Effector memory CD4-positive, alpha-beta T cell (primary cell): Measurements from ENCODE around the gene SLC4A4.

Experiments used
- DNase-seq, 3 donors: peaks; one replicate each; pipeline ENCODE4 v3.0.0-alpha.2; 2020
- H3K27ac ChIP-seq: 2 replicates; pipeline ENCODE4 v1.7.0; 2013; ENCODE audit warnings: mild to moderate bottlenecking, low read length, moderate library complexity; ENCODE audit not compliant: insufficient read depth, poor library complexity, severe bottlenecking
- H3K27me3 ChIP-seq: replicated peaks from 2 replicates; pipeline ENCODE4 v1.7.0; 2013; ENCODE audit warnings: mild to moderate bottlenecking, low read length; ENCODE audit not compliant: insufficient read depth, control insufficient read depth, poor library complexity, severe bottlenecking
- H3K36me3 ChIP-seq: 2 replicates; pipeline ENCODE4 v1.7.0; 2013; ENCODE audit warnings: mild to moderate bottlenecking, low read length, moderate library complexity; ENCODE audit not compliant: control insufficient read depth, insufficient read depth
- H3K4me1 ChIP-seq: 2 replicates; pipeline ENCODE4 v1.7.0; 2013; ENCODE audit warnings: low read length, mild to moderate bottlenecking; ENCODE audit not compliant: control insufficient read depth, insufficient read depth, poor library complexity, severe bottlenecking
- H3K4me3 ChIP-seq: 2 replicates; pipeline ENCODE4 v1.7.0; 2013; ENCODE audit warnings: low read length, low read depth, mild to moderate bottlenecking; ENCODE audit not compliant: insufficient read depth, poor library complexity, severe bottlenecking
- H3K9me3 ChIP-seq: 2 replicates; pipeline ENCODE4 v1.7.0; 2013; ENCODE audit warnings: mild to moderate bottlenecking, low read length, moderate library complexity; ENCODE audit not compliant: control insufficient read depth

SLC4A4 gene

GRCh38 chr4:71303850-71304249, 35.0 kb upstream of the SLC4A4 start:
- H3K27ac ChIP-seq, result no peak overlapping the region

GRCh38 chr4:71304289-71304850, 34.5 kb upstream of the SLC4A4 start:
- H3K27me3 ChIP-seq, result peaks cover 2% of the 10 kb centered on the region
- no peak overlapping the region for H3K4me3 ChIP-seq
- H3K4me1 ChIP-seq, result no peaks in the 10 kb centered on the region
- no peak for DNase-seq
- H3K27ac ChIP-seq, result no peak overlapping the region
- H3K9me3 ChIP-seq, result no peaks in the 10 kb centered on the region
- H3K36me3 ChIP-seq, result no peaks in the 10 kb centered on the region

More at GRCh38 chr4:71303850-71304249, 35.0 kb upstream of the SLC4A4 start:
- no peaks in the 10 kb centered on the region for H3K36me3 ChIP-seq
- no peak for DNase-seq
- no peaks in the 10 kb centered on the region for H3K9me3 ChIP-seq
- H3K27me3 ChIP-seq, result peaks cover 2% of the 10 kb centered on the region
- no peak overlapping the region for H3K4me3 ChIP-seq
- H3K4me1 ChIP-seq, result no peaks in the 10 kb centered on the region

GRCh38 chr4:71307729-71308128, 31.1 kb upstream of the SLC4A4 start:
- H3K27me3 ChIP-seq, result peaks cover 2% of the 10 kb centered on the region
- DNase-seq, result no peak
- no peak overlapping the region for H3K4me3 ChIP-seq
- H3K9me3 ChIP-seq, result no peaks in the 10 kb centered on the region
- H3K4me1 ChIP-seq, result no peaks in the 10 kb centered on the region
- H3K36me3 ChIP-seq, result no peaks in the 10 kb centered on the region
- no peak overlapping the region for H3K27ac ChIP-seq

GRCh38 chr4:71322425-71322824, 16.4 kb upstream of the SLC4A4 start:
- Histone ChIP-seq H3K9me3 (no peaks in the 10 kb centered on the region), H3K27ac (no peak overlapping the region), H3K36me3 (no peaks in the 10 kb centered on the region), H3K4me3 (no peak overlapping the region), H3K4me1 (no peaks in the 10 kb centered on the region), H3K27me3 (no peaks in the 10 kb centered on the region)
- no peak for DNase-seq

- H3K27ac ChIP-seq, result no peak overlapping the region
Observed at GRCh38 chr4:71333368-71333767, 5.5 kb upstream of the SLC4A4 start.

GRCh38 chr4:71333960-71334359, 4.9 kb upstream of the SLC4A4 start:
- DNase-seq, result no peak
- Histone ChIP-seq H3K9me3 (no peaks in the 10 kb centered on the region), H3K4me3 (no peak overlapping the region), H3K27me3 (no peaks in the 10 kb centered on the region), H3K4me1 (no peaks in the 10 kb centered on the region), H3K36me3 (no peaks in the 10 kb centered on the region), H3K27ac (no peak overlapping the region)

More at GRCh38 chr4:71333368-71333767, 5.5 kb upstream of the SLC4A4 start:
- Histone ChIP-seq H3K36me3 (no peaks in the 10 kb centered on the region), H3K27me3 (no peaks in the 10 kb centered on the region), H3K4me3 (no peak overlapping the region), H3K4me1 (no peaks in the 10 kb centered on the region), H3K9me3 (no peaks in the 10 kb centered on the region)
- DNase-seq, result no peak

GRCh38 chr4:71334465-71334882, 4.3 kb upstream of the SLC4A4 start:
- no peak for DNase-seq
- no peaks in the 10 kb centered on the region for H3K36me3 ChIP-seq
- H3K27me3 ChIP-seq, result no peaks in the 10 kb centered on the region
- no peak overlapping the region for H3K4me3 ChIP-seq
- H3K4me1 ChIP-seq, result no peaks in the 10 kb centered on the region
- H3K9me3 ChIP-seq, result no peaks in the 10 kb centered on the region
- H3K27ac ChIP-seq, result no peak overlapping the region

GRCh38 chr4:71343670-71344466, 5.0 kb downstream of the SLC4A4 start:
- Histone ChIP-seq H3K9me3 (no peaks in the 10 kb centered on the region), H3K4me3 (no peak overlapping the region), H3K27ac (no peak overlapping the region), H3K27me3 (no peaks in the 10 kb centered on the region), H3K4me1 (no peaks in the 10 kb centered on the region), H3K36me3 (no peaks in the 10 kb centered on the region)
- DNase-seq, result no peak

- Histone ChIP-seq H3K27ac (no peak overlapping the region), H3K4me3 (no peak overlapping the region), H3K4me1 (no peaks in the 10 kb centered on the region), H3K27me3 (no peaks in the 10 kb centered on the region), H3K9me3 (no peaks in the 10 kb centered on the region), H3K36me3 (no peaks in the 10 kb centered on the region)
- no peak for DNase-seq
Observed at GRCh38 chr4:71346710-71347109, 7.9 kb downstream of the SLC4A4 start.

GRCh38 chr4:71348586-71348985, 9.8 kb downstream of the SLC4A4 start:
- H3K27me3 ChIP-seq, result no peaks in the 10 kb centered on the region
- no peak overlapping the region for H3K4me3 ChIP-seq
- no peak for DNase-seq
- H3K4me1 ChIP-seq, result no peaks in the 10 kb centered on the region
- no peak overlapping the region for H3K27ac ChIP-seq
- H3K36me3 ChIP-seq, result no peaks in the 10 kb centered on the region
- no peaks in the 10 kb centered on the region for H3K9me3 ChIP-seq
